Hindlimb muscle (tissue), 1 donor: ENCODE data around the gene HRCT1. TPM values are rescaled to one million over a fixed set of nuclear protein-coding genes. Genes with fewer than 3 reads are reported as not detected.
A peak's percentile ranks its signal among the peaks of the same experiment; 100 is the strongest.

Experiments used
- DNase-seq: peaks from one replicate; pipeline ENCODE4 v3.0.0-alpha.2; 2013
- polyA plus RNA-seq: library from polyadenylated mRNA; unstranded; fragments of 120-200 nt; gene quantifications from one replicate; pipeline ENCODE4 v1.2.1, GENCODE V29; 2013; ENCODE audit not compliant: insufficient read length

HRCT1 gene
- polyA plus RNA-seq, 1 donor, result 0.83 TPM

DNA sequence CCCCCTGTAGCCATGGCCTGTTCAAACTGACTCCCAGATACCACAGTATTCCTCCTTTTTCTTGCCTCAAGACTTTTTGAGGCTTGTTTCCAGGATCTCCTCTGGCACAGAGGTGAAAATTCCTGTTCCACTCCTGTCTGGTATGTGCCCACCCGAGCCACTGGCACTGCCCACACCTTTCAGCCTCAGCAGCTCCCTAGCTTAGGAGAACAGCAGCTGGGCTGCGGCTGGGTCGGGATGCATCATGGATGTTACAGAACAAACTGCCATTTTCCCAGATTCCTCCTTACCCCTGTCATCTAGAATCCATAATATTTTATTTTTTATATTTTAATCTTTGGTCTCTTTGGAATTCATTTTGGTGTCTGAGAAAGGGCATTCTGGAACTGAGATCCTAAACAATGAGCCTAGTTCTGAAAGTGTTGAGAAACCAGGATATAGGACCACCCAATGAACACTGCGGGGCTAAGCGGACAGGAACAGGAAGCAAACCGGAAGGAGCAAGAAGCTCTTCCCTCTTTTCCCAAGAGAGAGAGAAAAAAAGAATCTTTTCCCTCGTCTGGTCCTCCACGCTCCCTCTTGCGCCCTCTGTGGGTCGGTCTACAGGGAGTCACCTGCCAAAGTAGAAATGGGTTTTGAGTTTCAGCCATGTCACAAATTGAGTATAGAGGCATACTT lies 39.5 kb downstream of the HRCT1 start:
- peak; percentile 70 for DNase-seq

DNA sequence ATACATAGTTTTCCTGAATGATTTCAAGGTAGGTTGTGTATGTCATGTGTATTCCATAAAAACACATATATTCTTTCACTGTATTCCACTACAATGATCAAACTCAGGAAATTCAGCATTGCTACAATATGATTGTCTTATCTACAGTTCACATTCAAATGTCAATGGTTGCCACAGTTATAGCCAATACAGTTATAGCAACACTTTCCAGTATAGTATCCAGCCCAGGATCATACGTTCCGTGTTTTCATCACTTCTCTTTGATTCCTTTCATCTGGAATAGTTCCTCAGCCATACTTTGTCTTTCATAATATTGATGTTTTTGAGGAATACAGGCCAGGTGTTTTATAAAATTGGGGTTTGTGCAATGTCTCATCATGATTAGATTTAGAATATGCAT lies 42.4 kb downstream of the HRCT1 start:
- DNase-seq, result no peak

DNA sequence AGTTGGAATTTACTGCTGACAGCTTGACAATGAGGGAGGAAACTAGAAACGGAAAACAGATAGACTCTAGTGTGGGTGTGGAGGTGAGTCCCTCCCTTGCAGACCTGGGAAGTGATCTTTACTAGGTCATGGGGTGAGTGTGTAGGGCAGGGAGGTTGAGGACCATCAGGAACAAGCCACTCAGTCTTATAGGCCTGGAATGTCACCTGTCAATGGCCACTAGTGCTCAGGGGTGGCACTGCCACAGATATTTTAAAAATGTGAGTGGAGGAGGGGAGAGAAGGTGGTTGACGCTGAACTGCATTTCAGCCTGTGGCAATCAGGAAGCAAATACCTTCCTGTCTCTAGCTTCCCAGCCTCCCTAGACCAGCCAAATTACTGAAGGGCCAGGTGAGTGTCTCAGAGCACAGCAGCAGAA lies 42.9 kb downstream of the HRCT1 start:
- DNase-seq, result no peak

DNA sequence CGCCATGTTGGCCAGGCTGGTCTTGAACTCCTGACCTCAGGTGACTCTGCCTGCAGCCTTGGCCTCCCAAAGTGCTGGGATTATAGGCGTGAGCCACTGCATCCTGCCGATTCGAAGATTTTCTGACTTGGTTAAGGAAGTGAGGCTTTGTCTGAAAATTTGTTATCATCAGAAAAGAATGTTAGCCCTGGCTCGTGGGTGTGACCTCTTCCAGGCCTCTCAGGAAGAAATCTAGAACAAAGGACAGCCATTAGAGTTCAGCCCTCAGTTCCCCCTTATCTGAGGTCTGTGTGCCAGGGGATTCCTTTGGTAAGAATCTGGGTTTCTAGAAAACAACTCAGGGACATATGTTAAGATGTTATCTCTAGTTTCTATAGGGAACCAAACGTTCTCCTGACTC lies 45.7 kb downstream of the HRCT1 start:
- no peak for DNase-seq

DNA sequence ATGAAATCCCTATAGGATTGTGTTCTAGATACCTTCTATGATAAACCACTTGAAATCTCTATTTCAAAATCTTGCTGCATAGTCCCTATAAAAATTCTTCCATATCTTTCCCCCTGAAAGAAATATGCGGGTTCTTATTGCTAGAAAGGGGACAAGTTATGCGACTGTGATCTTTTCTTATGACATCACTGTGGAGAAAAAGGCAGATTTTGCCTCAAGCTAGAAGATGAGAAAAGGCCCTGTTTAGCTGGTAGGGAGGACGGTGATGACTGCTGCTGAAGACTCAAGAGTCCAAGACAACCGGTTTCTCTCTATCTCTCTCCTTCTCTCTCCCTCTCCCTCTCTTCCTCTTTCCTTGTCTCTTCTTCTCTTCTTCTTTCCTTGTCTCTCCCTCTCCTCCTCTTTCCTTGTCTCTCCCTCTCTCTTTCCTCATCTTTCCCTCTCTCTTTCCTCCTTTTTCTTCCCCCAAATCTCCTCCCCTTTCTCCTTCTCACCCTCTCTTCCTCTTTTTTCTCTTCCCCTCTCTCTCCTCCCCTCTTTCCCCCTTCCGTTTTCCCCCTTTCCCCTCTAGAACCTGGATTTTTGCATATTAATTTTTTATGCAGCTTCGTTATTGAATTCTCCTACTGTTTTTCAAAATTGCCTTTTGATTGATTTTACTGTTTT lies 46.7 kb downstream of the HRCT1 start:
- no peak for DNase-seq

DNA sequence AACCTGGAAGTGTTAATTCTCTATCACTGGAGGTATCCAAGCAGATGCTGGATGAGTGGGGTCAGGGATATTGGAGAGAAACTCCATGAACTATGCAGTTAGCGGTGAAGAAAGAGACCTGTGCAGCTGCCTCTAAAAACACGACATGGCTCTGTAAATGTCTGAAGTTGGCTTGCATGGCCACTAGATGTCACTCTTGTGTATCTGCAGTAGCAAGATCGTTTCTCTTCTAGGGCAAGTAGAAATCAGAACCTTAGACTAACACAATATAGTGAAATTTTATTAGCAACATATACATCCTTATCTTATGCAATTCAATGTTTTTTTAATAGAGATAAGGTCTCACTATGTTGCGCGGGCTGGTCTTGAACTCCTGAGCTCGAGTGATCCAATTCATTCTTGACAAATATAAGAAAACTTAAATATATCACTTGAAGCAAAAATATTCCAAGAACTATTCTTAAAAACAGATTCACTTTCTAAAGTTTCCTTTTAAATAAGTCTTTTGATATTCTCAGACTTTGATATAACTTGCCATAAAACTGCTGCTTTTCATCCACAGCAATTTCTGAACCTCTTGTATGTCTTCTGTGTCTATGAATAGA lies 49.0 kb downstream of the HRCT1 start:
- peak; percentile 78 for DNase-seq

DNA sequence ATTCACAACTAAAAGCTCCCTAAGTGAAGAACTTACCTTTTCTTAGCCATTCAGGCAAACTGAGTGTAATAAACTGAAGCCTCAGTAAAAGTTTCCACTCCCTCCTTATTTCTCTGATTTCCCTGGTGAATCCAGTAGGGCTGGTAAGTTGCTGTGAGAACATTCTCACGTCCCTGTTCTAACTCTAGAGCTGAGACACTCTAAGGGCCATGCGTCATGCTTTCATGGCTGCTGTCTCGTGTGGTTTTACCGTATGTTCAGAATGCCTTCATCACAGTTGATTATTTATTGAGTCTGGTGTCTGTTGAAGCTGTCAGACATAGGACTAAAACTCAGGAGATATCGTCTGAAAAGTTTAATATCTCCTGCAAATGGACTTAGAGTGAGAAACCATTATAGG lies 50.6 kb downstream of the HRCT1 start:
- DNase-seq, result no peak

Other genes with a start within 250 kb of the HRCT1 start
- not detected for gene RMRP, start 248.2 kb upstream of the HRCT1 start, polyA plus RNA-seq
- gene CCDC107, start 247.9 kb upstream of the HRCT1 start, polyA plus RNA-seq, result 21.0 TPM
- 5.6 TPM for gene ARHGEF39, start 241.0 kb upstream of the HRCT1 start, polyA plus RNA-seq
- gene CA9, start 232.3 kb upstream of the HRCT1 start, polyA plus RNA-seq, result 0.50 TPM
- gene TPM2, start 216.3 kb upstream of the HRCT1 start, polyA plus RNA-seq, result 10,018 TPM
- 117 TPM for gene TLN1, start 174.0 kb upstream of the HRCT1 start, polyA plus RNA-seq
- gene CREB3, start 173.5 kb upstream of the HRCT1 start, polyA plus RNA-seq, result 25.6 TPM
- 62.5 TPM for gene GBA2, start 157.0 kb upstream of the HRCT1 start, polyA plus RNA-seq
- gene RGP1, start 156.9 kb upstream of the HRCT1 start, polyA plus RNA-seq, result 20.8 TPM
- not detected for gene MSMP, start 151.9 kb upstream of the HRCT1 start, polyA plus RNA-seq
- 20.4 TPM for gene NPR2, start 114.6 kb upstream of the HRCT1 start, polyA plus RNA-seq
- gene SPAG8, start 93.9 kb upstream of the HRCT1 start, polyA plus RNA-seq, result 1.7 TPM
- 30.4 TPM for gene HINT2, start 91.2 kb upstream of the HRCT1 start, polyA plus RNA-seq
- 0.35 TPM for gene FAM221B, start 77.5 kb upstream of the HRCT1 start, polyA plus RNA-seq
- 26.9 TPM for gene TMEM8B, start 77.0 kb upstream of the HRCT1 start, polyA plus RNA-seq
- gene OR13J1, start 35.8 kb upstream of the HRCT1 start, polyA plus RNA-seq, result not detected
- 2.3 TPM for gene SPAAR, start 3.3 kb downstream of the HRCT1 start, polyA plus RNA-seq
- not detected for gene OR2S2, start 52.0 kb downstream of the HRCT1 start, polyA plus RNA-seq
- gene RECK, start 130.7 kb downstream of the HRCT1 start, polyA plus RNA-seq, result 19.0 TPM
- gene GLIPR2, start 230.5 kb downstream of the HRCT1 start, polyA plus RNA-seq, result 94.7 TPM